HG03139 (cell line): Measurements from ENCODE around the gene MRPL30.
"Not testable (repeated sequence)": the region's sequence is repeated elsewhere in the genome, so short reads cannot be mapped to it uniquely, and the experiment has no call there.

Experiments
- ATAC-seq: cut with Tn5 transposase; IDR thresholded peaks from one replicate; pipeline ENCODE4 v1.9.1; 2021; ENCODE audit not compliant: unreplicated experiment

Gene MRPL30

GRCh38 chr2:99180755-99181623, at the start of gene MRPL30, which contains the start of gene MITD1:
MRPL30 (plus strand) TSS chr2:99181184; CDS start chr2:99186204, 5,020 bp downstream.
MITD1 (minus strand) TSS chr2:99181058; CDS start chr2:99180981, 77 bp downstream.
- ATAC-seq, result peak; percentile 88

DNA sequence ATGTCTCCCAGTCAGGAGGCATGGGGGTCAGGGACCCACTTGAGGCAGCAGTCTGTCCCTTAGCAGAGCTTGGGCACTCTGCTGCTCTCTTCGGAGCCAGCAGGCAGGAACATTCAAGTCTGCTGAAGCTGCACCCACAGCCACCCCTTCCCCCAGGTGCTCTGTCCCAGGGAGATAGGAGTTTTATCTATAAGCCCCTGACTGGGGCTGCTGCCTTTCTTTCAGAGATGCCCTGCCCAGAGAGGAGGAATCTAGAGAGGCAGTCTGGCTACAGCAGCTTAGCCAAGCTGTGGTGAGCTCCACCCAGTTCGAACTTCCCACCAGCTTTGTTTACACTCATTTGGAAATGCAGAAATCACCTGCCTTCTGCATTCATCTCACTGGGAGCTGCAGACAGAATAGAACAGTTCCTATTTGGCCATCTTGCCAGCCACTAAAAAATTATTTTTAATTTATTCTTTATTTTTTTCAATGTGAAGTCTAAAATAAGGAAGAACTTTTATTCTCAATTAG, 45.9 kb upstream of the MRPL30 start:
- not testable (repeated sequence) for ATAC-seq

- no peak for ATAC-seq
Observed at GRCh38 chr2:99139003-99139402, 42.0 kb upstream of the MRPL30 start.

DNA sequence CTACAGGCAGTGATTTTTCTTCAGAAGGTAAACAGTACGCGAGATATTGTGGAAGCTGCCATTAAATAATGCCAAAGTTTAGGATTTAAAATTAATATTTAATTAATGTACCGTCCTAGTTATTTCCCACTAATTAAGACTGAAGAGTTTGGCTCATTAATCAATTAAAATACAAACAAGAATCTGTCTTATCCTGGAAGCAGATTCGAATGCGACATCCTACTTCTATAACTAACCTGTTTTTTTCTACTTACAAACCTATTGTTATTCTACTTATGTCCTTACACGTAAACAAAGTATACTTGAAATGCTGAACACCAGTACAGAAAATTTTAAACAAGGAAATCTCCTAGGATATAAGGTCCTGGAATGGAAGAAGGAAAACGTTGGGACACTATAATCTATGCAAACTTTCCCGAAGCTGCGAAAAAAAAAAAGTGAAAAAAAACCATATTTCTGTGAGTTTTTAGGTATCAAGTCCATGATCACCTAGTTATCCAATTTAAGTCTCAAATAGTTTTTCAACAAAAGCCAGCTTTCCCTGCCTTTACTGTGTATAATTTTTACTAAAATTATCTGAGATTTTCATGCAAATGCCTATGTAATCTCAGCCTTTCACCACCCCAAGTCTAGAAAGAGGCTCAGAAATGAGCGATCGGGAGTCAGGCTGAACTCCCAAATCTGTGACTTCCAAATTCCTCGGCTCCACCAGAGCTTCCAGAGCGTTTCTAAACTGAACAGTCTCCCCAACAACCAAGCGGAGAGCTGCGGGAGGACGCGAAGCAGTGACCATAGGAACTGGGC, 40.7 kb upstream of the MRPL30 start:
- no peak for ATAC-seq

- ATAC-seq, result peak; percentile 24
Observed at GRCh38 chr2:99140860-99141109, 40.2 kb upstream of the MRPL30 start.

- peak; percentile 89 for ATAC-seq
Observed at GRCh38 chr2:99141110-99142108, 39.6 kb upstream of the MRPL30 start, which contains the start of gene C2orf15. C2orf15 (plus strand) TSS chr2:99141707; CDS start chr2:99150559, 8,852 bp downstream.

DNA sequence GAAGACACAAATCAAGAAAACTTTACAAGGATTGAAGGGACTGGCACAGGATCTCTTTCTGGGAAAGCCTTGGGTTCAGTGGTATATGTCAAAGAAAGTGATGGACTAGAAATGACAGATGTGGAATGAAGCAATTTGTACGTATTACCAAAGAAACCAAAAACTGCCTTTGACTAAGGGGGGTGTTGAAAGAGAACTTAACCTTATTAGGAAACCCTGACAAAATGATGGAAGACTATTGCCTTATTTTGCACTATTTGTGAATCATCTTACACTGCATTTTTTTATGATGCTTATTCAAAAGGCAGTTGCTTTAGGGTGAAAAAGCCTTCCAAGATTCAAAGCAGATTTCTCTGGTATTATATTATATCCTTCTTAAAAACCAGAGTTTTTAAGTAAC, 30.3 kb upstream of the MRPL30 start:
- no peak for ATAC-seq

DNA sequence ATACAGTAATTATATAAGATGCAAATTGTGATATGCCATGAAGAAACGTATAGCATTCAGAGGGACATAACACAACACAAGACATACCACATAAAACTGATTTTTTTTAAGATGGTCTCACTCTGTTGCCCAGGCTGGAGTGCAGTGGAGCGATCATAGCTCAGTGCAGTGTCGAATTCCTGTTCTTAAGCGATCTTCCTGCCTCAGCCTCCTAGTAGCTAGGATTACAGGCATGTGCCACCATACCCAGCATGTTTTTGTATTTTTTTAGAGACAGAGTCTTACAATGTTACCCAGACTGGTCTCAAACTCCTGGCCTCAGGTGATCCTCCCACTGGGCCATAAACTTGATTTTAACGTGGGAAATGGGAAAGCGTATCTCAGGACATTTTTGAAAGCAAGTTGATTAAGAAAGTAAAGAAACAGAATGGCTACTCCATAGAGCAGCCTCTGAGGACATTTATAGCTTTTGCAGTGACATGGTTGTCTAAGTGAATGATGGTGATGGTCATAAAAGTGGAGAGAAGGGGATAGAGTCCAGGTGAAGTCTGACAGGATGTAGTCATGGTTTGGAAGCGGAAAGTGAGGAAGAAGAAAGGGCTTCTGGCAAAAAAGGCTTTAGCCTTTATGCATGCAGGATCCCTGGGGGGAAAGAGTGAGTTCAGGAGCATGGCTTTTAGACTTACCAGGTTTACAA, 28.6 kb upstream of the MRPL30 start:
- ATAC-seq, result no peak

DNA sequence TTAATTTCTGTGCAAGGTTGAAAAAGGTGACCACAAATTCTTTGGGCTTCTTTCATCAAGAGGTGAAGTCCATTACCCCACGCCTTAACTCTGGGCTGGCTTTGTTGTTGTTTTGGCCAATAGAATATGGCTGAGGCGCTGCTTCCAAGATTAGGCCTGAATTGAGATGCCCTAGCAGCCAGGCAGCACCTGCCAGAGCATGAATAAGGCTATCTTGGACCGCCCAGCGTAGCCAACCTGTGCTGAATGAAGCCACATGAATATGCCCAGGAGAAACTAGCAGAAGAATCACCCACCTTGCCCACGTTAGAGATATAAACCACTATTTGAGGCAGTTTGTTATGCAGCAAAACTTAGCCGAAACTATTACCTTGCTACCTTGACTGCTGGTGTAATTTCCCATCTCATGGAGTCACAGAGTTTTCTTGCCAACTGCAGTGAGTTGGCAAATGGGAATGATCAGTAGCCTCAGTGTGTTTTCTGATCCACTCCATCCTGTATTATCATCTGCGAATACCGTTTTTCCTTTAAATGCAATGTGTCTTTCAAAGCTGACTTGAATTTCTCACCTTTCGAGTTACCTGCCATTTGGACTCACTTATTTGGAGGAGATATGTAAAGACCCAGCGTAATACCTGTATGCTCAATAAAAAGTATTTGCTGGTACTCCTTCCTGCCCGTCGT, 26.9 kb upstream of the MRPL30 start:
- ATAC-seq, result no peak

- ATAC-seq, result peak; percentile 96
Observed at GRCh38 chr2:99154643-99155536, 26.1 kb upstream of the MRPL30 start, which contains the start of the genes LIPT1 and TSGA10. LIPT1 (plus strand) TSS chr2:99154967; CDS start chr2:99161958, 6,991 bp downstream. TSGA10 (minus strand) TSS chr2:99154942; CDS start chr2:99109439, 45,503 bp downstream.

DNA sequence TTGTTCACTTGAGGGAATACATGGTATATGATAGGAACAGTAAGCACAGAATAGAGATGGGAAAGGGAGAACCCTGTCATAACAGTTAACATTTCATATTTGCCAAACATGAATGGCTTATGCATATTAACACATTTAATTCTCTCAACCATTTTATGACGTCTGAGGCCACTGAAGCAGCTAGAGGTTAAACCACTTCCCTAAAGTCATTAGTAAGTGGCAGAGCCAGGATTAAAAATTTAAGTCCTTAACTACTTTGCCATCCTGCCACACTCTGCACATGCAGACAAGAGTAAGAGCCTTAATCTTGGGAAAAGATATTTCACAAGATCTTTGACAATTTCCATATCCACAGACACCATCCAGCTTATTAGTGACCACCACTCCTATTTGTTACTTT, 24.1 kb upstream of the MRPL30 start:
- no peak for ATAC-seq

- no peak for ATAC-seq
Observed at GRCh38 chr2:99158599-99158998, 22.4 kb upstream of the MRPL30 start.

GRCh38 chr2:99159594-99159993, 21.4 kb upstream of the MRPL30 start:
- no peak for ATAC-seq

GRCh38 chr2:99166218-99166617, 14.8 kb upstream of the MRPL30 start:
- ATAC-seq, result no peak

- no peak for ATAC-seq
Observed at GRCh38 chr2:99169534-99169933, 11.4 kb upstream of the MRPL30 start.

- ATAC-seq, result no peak
Observed at GRCh38 chr2:99171377-99172140, 9.4 kb upstream of the MRPL30 start.

- no peak for ATAC-seq
Observed at GRCh38 chr2:99181624-99182000, 628 bp downstream of the MRPL30 start.
